ENCODE data around the gene ART4.

GRCh38 chr12:14811486-14811885 lies 31.8 kb downstream of the ART4 start:
- TF ChIP-seq CTCF (IDR thresholded peaks at IDR 0.05), result no peak
- no peak for TF ChIP-seq EZH2 (IDR thresholded peaks at IDR 0.05)
- no peak for TF ChIP-seq EZH2phosphoT487 (IDR thresholded peaks at IDR 0.05)

Measured in neural progenitor cell (in vitro differentiated cells).